Right kidney (tissue), 1 donor: Measurements from ENCODE around the gene MISP3.

Source experiments
- DNase-seq: peaks from one replicate; pipeline ENCODE4 v3.0.0-alpha.2; 2016

Gene MISP3

GRCh38 chr19:14078411-14078810 lies 5.8 kb downstream of the MISP3 start:
- no peak for DNase-seq

- peak; percentile 95 for DNase-seq
Measured at GRCh38 chr19:14080887-14081796, 8.6 kb downstream of the MISP3 start.

- no peak for DNase-seq
Measured at GRCh38 chr19:14081797-14082674, 9.4 kb downstream of the MISP3 start.

- no peak for DNase-seq
Measured at GRCh38 chr19:14082675-14082960, 10.0 kb downstream of the MISP3 start.

GRCh38 chr19:14085309-14085995 lies 12.9 kb downstream of the MISP3 start, which contains the start of gene C19orf67:
TSS of gene C19orf67 (minus strand) at chr19:14085783. CDS start at chr19:14085627, 156 bp downstream.
- DNase-seq: no peak

GRCh38 chr19:14086098-14086497 lies 13.5 kb downstream of the MISP3 start:
- DNase-seq: no peak

GRCh38 chr19:14088634-14089411 lies 16.2 kb downstream of the MISP3 start:
- no peak for DNase-seq

GRCh38 chr19:14089412-14089661 lies 16.8 kb downstream of the MISP3 start:
- DNase-seq: no peak

- DNase-seq: peak; percentile 76
Measured at GRCh38 chr19:14089662-14090508, 17.3 kb downstream of the MISP3 start.

- peak; percentile 66 for DNase-seq
Measured at GRCh38 chr19:14090509-14091080, 18.0 kb downstream of the MISP3 start, which contains the start of gene SAMD1. TSS of gene SAMD1 (minus strand) at chr19:14090751.

GRCh38 chr19:14091081-14091812 lies 18.7 kb downstream of the MISP3 start:
- peak; percentile 96 for DNase-seq

GRCh38 chr19:14091813-14092462 lies 19.4 kb downstream of the MISP3 start:
- DNase-seq: peak; percentile 44

- DNase-seq: no peak
Measured at GRCh38 chr19:14093117-14093823, 20.7 kb downstream of the MISP3 start.

GRCh38 chr19:14094854-14095253 lies 22.3 kb downstream of the MISP3 start:
- DNase-seq: no peak

- DNase-seq: no peak
Measured at GRCh38 chr19:14096272-14096992, 23.8 kb downstream of the MISP3 start.

- DNase-seq: no peak
Measured at GRCh38 chr19:14097532-14098151, 25.1 kb downstream of the MISP3 start.

GRCh38 chr19:14101003-14101545 lies 28.5 kb downstream of the MISP3 start:
- DNase-seq: no peak
